GM23338 (cell line): ENCODE data around the gene RASL10B. TPM values are rescaled to one million over a fixed set of nuclear protein-coding genes. Genes with fewer than 3 reads are reported as not detected.

Source experiments
- ATAC-seq: fragments of 200-7000 bp; cut with Tn5 transposase; 3 replicates; pipeline ENCODE4 v1.9.1; 2020
- DNase-seq: peaks from one replicate; pipeline ENCODE4 v3.0.0-alpha.2; 2015; ENCODE audit warnings: low spot score
- H2AFZ ChIP-seq: fragments of 200-600 bp; sonication (generic); 2 replicates; pipeline ENCODE4 v1.8.0; 2016; ENCODE audit warnings: antibody characterized with exemption, mild to moderate bottlenecking, moderate library complexity
- H3F3A ChIP-seq: fragments of 200-600 bp; sonication (generic); replicated peaks from 2 replicates; pipeline ENCODE4 v1.8.0; 2017; ENCODE audit warnings: antibody characterized with exemption, mixed run types, low read depth
- H3K27ac ChIP-seq: fragments of 200-600 bp; sonication (generic); 2 replicates; pipeline ENCODE4 v1.6.1; 2016; ENCODE audit warnings: low read depth
- H3K27me3 ChIP-seq: fragments of 200-600 bp; sonication (generic); 2 replicates; pipeline ENCODE4 v1.8.0; 2016; ENCODE audit warnings: mild to moderate bottlenecking, mixed run types, moderate library complexity; ENCODE audit not compliant: insufficient read depth
- H3K36me3 ChIP-seq: fragments of 200-600 bp; sonication (generic); 2 replicates; pipeline ENCODE4 v1.8.0; 2016; ENCODE audit warnings: mild to moderate bottlenecking; ENCODE audit not compliant: insufficient read depth
- H3K4me1 ChIP-seq: fragments of 200-600 bp; sonication (generic); 2 replicates; pipeline ENCODE4 v1.8.0; 2016; ENCODE audit warnings: mild to moderate bottlenecking, moderate library complexity; ENCODE audit not compliant: insufficient read depth
- H3K4me2 ChIP-seq: fragments of 200-600 bp; sonication (generic); 2 replicates; pipeline ENCODE4 v1.7.1; 2017; ENCODE audit warnings: mixed run types
- H3K4me3 ChIP-seq: fragments of 200-600 bp; sonication (generic); 2 replicates; pipeline ENCODE4 v1.6.1; 2016; ENCODE audit warnings: mixed run types
- H3K79me2 ChIP-seq: fragments of 200-600 bp; sonication (generic); replicated peaks from 2 replicates; pipeline ENCODE4 v1.8.0; 2017; ENCODE audit warnings: mild to moderate bottlenecking; ENCODE audit not compliant: insufficient read depth
- H3K9me2 ChIP-seq: fragments of 200-600 bp; sonication (generic); 2 replicates; pipeline ENCODE4 v1.8.0; 2017; ENCODE audit not compliant: insufficient read depth
- H4K20me1 ChIP-seq: fragments of 200-600 bp; sonication (generic); replicated peaks from 2 replicates; pipeline ENCODE4 v1.8.0; 2017; ENCODE audit warnings: mild to moderate bottlenecking; ENCODE audit not compliant: insufficient read depth
- H3K27ac Mint-ChIP-seq: 2 replicates; pipeline ENCODE4 v1.8.0; 2020; ENCODE audit warnings: inconsistent platforms, mild to moderate bottlenecking, moderate library complexity, mixed read lengths
- H3K27me3 Mint-ChIP-seq: 3 replicates; pipeline ENCODE4 v1.8.0; 2022; ENCODE audit warnings: low read depth, mild to moderate bottlenecking, moderate library complexity, mixed read lengths, inconsistent platforms; ENCODE audit not compliant: insufficient read depth, poor library complexity
- H3K36me3 Mint-ChIP-seq: 3 replicates; pipeline ENCODE4 v1.8.0; 2021; ENCODE audit warnings: low read depth, mild to moderate bottlenecking, inconsistent platforms, moderate library complexity, mixed read lengths
- H3K4me1 Mint-ChIP-seq: 3 replicates; pipeline ENCODE4 v1.8.0; 2020; ENCODE audit warnings: mild to moderate bottlenecking, inconsistent platforms, mixed read lengths
- H3K4me3 Mint-ChIP-seq: 3 replicates; pipeline ENCODE4 v1.8.0; 2021; ENCODE audit warnings: moderate library complexity, mild to moderate bottlenecking, inconsistent platforms, mixed read lengths
- H3K9me3 Mint-ChIP-seq: 3 replicates; pipeline ENCODE4 v1.8.0; 2020; ENCODE audit warnings: moderate library complexity, mild to moderate bottlenecking, inconsistent platforms, mixed read lengths
- CREB1 ChIP-seq: fragments of 250-450 bp; sonication (Bioruptor Pico); IDR thresholded peaks from 2 replicates; pipeline ENCODE4 v1.5.0; 2020; ENCODE audit warnings: low read depth, mild to moderate bottlenecking, moderate library complexity
- EZH2phosphoT487 ChIP-seq: fragments of 200-600 bp; sonication (generic); IDR thresholded peaks from one replicate; pipeline ENCODE4 v1.8.1; 2018; ENCODE audit warnings: antibody characterized with exemption; ENCODE audit not compliant: unreplicated experiment
- JUNB ChIP-seq: IDR thresholded peaks from one replicate; pipeline ENCODE4 v1.6.1; 2016; ENCODE audit warnings: antibody characterized with exemption; ENCODE audit not compliant: unreplicated experiment
- NANOG ChIP-seq: IDR thresholded peaks from 2 replicates; pipeline ENCODE4 v1.6.1; 2016; ENCODE audit warnings: antibody characterized with exemption, borderline replicate concordance
- REST ChIP-seq: IDR thresholded peaks from one replicate; pipeline ENCODE4 v1.6.1; 2018; ENCODE audit warnings: antibody characterized with exemption; ENCODE audit not compliant: unreplicated experiment
- STAT1 ChIP-seq: IDR thresholded peaks from one replicate; pipeline ENCODE4 v1.6.1; 2016; ENCODE audit warnings: antibody characterized with exemption; ENCODE audit not compliant: unreplicated experiment
- polyA plus RNA-seq: library from polyadenylated mRNA; unstranded; fragments of >200 nt; fragmentation: Nextera tagmentation; extraction: Ambion mirVana; gene quantifications from 2 replicates; pipeline ENCODE4 v1.2.1, GENCODE V29; 2016
- total RNA-seq: library from RNA; depleted of rRNA; stranded (reverse); fragments of >200 nt; shearing (Covaris generic); gene quantifications from 2 replicates; pipeline ENCODE4 v1.2.3, GENCODE V29; 2014
- TF ChIP-seq, protein P1 (sequence below): fragments of 250-450 bp; sonication (Bioruptor Pico); IDR thresholded peaks from 2 replicates; pipeline ENCODE4 v1.5.0; 2020; ENCODE audit warnings: mild to moderate bottlenecking, moderate library complexity
- TF ChIP-seq, protein P2 (sequence below), 2 experiments: fragments of 200-600 bp in 1 of 2; sonication (generic) in 1 of 2; conservative IDR thresholded peaks; 2 replicates each; pipeline versions ENCODE4 v1.5.1 to v1.6.1; 2016 to 2017; ENCODE audit warnings: antibody characterized with exemption in 2 of 2, low read depth in 2 of 2, mild to moderate bottlenecking in 2 of 2, moderate library complexity in 1 of 2

RASL10B gene
- total and polyA plus RNA-seq, 2 experiments from 2014 or later = 7.1 to 26.2 TPM

DNA sequence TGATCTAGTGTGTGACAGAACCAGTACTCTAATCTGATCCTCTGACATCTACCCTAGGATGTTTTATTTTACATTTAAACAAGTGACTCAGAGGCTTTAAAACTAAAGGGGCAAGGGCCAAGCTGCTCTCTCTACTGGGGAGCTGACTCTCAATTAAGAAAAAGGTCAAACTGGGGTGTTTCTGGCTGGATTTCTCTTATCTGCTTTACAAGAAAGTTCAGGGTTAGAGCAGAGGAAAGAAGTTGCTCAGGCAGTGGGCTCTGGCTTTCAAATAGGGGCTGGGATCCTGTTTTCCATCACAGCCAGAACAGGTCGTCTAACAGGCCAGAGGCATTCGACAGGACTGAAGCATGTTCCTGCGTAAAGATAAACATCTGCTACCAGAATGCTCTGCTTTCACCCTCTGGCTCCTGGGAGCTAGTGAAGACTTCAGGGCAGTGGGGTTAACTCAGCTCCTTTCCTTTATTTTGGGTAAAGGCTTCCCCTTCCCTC lies 55.5 kb downstream of the RASL10B start:
- Histone ChIP-seq H3K4me3 (no peak overlapping the region), H3K9me2 (no peaks in the 10 kb centered on the region), H2AFZ (peak overlapping the region; percentile 74; the same call in 1 of the 2 replicates), H3K4me1 (no peaks in the 10 kb centered on the region), H3K27ac (no peak overlapping the region), H3F3A (no peaks in the 10 kb centered on the region), H3K36me3 (no peaks in the 10 kb centered on the region), H4K20me1 (no peaks in the 10 kb centered on the region), H3K27me3 (peaks cover 12% of the 10 kb centered on the region; the same call in 1 of the 2 replicates), H3K4me2 (no peak overlapping the region), H3K79me2 (no peaks in the 10 kb centered on the region)
- Mint-ChIP-seq H3K4me3 (no peak overlapping the region), H3K27ac (no peak overlapping the region), H3K27me3 (peaks cover 5% of the 10 kb centered on the region), H3K4me1 (no peaks in the 10 kb centered on the region), H3K9me3 (no peaks in the 10 kb centered on the region), H3K36me3 (no peaks in the 10 kb centered on the region)
- DNase-seq (no peak), ATAC-seq (no peak)
- TF ChIP-seq JUNB = no peak
- TF ChIP-seq STAT1 = no peak
- TF ChIP-seq EZH2phosphoT487 = no peak
- no peak for TF ChIP-seq CREB1 (CRISPR knock-in tag)

GRCh38 chr17:35788477-35789368 lies 57.3 kb downstream of the RASL10B start:
- Histone ChIP-seq H3K4me2 (no peak overlapping the region), H3K27me3 (peaks cover 30% of the 10 kb centered on the region), H3K4me3 (no peak overlapping the region), H3K27ac (no peak overlapping the region), H3K79me2 (no peaks in the 10 kb centered on the region), H4K20me1 (no peaks in the 10 kb centered on the region), H3F3A (no peaks in the 10 kb centered on the region), H3K4me1 (no peaks in the 10 kb centered on the region), H3K36me3 (no peaks in the 10 kb centered on the region), H2AFZ (no peak overlapping the region), H3K9me2 (no peaks in the 10 kb centered on the region)
- Mint-ChIP-seq H3K9me3 (no peaks in the 10 kb centered on the region), H3K27me3 (peaks cover 12% of the 10 kb centered on the region), H3K36me3 (no peaks in the 10 kb centered on the region), H3K27ac (no peak overlapping the region), H3K4me3 (no peak overlapping the region), H3K4me1 (peaks cover 6% of the 10 kb centered on the region; the same call in 2 of the 3 replicates)
- ATAC-seq (no peak), DNase-seq (no peak)
- no peak for TF ChIP-seq NANOG
- TF ChIP-seq, protein P1, sequence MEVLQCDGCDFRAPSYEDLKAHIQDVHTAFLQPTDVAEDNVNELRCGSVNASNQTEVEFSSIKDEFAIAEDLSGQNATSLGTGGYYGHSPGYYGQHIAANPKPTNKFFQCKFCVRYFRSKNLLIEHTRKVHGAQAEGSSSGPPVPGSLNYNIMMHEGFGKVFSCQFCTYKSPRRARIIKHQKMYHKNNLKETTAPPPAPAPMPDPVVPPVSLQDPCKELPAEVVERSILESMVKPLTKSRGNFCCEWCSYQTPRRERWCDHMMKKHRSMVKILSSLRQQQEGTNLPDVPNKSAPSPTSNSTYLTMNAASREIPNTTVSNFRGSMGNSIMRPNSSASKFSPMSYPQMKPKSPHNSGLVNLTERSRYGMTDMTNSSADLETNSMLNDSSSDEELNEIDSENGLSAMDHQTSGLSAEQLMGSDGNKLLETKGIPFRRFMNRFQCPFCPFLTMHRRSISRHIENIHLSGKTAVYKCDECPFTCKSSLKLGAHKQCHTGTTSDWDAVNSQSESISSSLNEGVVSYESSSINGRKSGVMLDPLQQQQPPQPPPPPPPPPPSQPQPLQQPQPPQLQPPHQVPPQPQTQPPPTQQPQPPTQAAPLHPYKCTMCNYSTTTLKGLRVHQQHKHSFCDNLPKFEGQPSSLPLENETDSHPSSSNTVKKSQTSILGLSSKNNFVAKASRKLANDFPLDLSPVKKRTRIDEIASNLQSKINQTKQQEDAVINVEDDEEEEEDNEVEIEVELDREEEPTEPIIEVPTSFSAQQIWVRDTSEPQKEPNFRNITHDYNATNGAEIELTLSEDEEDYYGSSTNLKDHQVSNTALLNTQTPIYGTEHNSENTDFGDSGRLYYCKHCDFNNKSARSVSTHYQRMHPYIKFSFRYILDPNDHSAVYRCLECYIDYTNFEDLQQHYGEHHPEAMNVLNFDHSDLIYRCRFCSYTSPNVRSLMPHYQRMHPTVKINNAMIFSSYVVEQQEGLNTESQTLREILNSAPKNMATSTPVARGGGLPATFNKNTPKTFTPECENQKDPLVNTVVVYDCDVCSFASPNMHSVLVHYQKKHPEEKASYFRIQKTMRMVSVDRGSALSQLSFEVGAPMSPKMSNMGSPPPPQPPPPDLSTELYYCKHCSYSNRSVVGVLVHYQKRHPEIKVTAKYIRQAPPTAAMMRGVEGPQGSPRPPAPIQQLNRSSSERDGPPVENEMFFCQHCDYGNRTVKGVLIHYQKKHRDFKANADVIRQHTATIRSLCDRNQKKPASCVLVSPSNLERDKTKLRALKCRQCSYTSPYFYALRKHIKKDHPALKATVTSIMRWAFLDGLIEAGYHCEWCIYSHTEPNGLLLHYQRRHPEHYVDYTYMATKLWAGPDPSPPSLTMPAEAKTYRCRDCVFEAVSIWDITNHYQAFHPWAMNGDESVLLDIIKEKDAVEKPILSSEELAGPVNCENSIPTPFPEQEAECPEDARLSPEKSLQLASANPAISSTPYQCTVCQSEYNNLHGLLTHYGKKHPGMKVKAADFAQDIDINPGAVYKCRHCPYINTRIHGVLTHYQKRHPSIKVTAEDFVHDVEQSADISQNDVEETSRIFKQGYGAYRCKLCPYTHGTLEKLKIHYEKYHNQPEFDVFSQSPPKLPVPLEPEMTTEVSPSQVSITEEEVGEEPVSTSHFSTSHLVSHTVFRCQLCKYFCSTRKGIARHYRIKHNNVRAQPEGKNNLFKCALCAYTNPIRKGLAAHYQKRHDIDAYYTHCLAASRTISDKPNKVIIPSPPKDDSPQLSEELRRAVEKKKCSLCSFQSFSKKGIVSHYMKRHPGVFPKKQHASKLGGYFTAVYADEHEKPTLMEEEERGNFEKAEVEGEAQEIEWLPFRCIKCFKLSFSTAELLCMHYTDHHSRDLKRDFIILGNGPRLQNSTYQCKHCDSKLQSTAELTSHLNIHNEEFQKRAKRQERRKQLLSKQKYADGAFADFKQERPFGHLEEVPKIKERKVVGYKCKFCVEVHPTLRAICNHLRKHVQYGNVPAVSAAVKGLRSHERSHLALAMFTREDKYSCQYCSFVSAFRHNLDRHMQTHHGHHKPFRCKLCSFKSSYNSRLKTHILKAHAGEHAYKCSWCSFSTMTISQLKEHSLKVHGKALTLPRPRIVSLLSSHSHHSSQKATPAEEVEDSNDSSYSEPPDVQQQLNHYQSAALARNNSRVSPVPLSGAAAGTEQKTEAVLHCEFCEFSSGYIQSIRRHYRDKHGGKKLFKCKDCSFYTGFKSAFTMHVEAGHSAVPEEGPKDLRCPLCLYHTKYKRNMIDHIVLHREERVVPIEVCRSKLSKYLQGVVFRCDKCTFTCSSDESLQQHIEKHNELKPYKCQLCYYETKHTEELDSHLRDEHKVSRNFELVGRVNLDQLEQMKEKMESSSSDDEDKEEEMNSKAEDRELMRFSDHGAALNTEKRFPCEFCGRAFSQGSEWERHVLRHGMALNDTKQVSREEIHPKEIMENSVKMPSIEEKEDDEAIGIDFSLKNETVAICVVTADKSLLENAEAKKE = no peak
- no peak for TF ChIP-seq STAT1
- TF ChIP-seq EZH2phosphoT487 = no peak
- TF ChIP-seq CREB1 (CRISPR knock-in tag) = no peak
- TF ChIP-seq, protein P2, sequence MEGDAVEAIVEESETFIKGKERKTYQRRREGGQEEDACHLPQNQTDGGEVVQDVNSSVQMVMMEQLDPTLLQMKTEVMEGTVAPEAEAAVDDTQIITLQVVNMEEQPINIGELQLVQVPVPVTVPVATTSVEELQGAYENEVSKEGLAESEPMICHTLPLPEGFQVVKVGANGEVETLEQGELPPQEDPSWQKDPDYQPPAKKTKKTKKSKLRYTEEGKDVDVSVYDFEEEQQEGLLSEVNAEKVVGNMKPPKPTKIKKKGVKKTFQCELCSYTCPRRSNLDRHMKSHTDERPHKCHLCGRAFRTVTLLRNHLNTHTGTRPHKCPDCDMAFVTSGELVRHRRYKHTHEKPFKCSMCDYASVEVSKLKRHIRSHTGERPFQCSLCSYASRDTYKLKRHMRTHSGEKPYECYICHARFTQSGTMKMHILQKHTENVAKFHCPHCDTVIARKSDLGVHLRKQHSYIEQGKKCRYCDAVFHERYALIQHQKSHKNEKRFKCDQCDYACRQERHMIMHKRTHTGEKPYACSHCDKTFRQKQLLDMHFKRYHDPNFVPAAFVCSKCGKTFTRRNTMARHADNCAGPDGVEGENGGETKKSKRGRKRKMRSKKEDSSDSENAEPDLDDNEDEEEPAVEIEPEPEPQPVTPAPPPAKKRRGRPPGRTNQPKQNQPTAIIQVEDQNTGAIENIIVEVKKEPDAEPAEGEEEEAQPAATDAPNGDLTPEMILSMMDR (conservative IDR thresholded peaks at IDR 0.05; ENCODE audit: low read depth in 2 of 2) = no peak
- TF ChIP-seq REST = no peak
